Left lung (tissue), 10 donors: ENCODE results near the gene ASS1. TPM values are rescaled to one million over a fixed set of nuclear protein-coding genes. Genes with fewer than 3 reads are reported as not detected.

Source experiments
- ATAC-seq: fragments of 200-7000 bp; cut with Tn5 transposase; one replicate; pipeline ENCODE4 v1.9.1; 2020; ENCODE audit warnings: moderate library complexity
- DNase-seq, 4 donors: peaks; one replicate each; pipeline ENCODE4 v3.0.0-alpha.2; 2013 to 2020
- H3K27ac ChIP-seq, 2 donors: fragments of 200-600 bp; sonication (generic) in 1 of 2; one replicate each; pipeline versions ENCODE4 v1.5.0 to v1.8.0; 2020 to 2021
- H3K27me3 ChIP-seq, 2 donors: fragments of 200-600 bp; sonication (generic) in 1 of 2; one replicate each; pipeline versions ENCODE4 v1.5.0 to v1.8.0; 2020 to 2021
- H3K36me3 ChIP-seq, 2 donors: fragments of 200-600 bp; sonication (generic) in 1 of 2; one replicate each; pipeline versions ENCODE4 v1.5.0 to v1.8.0; 2020 to 2021
- H3K4me1 ChIP-seq, 2 donors: fragments of 200-600 bp; one replicate each; pipeline ENCODE4 v1.8.0; 2021
- H3K4me3 ChIP-seq, 2 donors: fragments of 200-600 bp; sonication (generic) in 1 of 2; one replicate each; pipeline versions ENCODE4 v1.5.0 to v1.8.0; 2020 to 2021; ENCODE audit warnings: mild to moderate bottlenecking in 1 of 2
- H3K9me3 ChIP-seq, 2 donors: fragments of 200-600 bp; sonication (generic) in 1 of 2; one replicate each; pipeline versions ENCODE4 v1.5.0 to v1.8.0; 2020 to 2021
- intact Hi-C, 2 donors: fragments of 100-400 bp; cut with DNase I; formaldehyde crosslinking; loops; one replicate each; pipeline versions ENCODE4 v1.11.2 to v1.14.2; 2022
- polyA plus RNA-seq, 6 donors: library from polyadenylated mRNA; unstranded; fragments of 120-200 nt; gene quantifications; one replicate each; pipeline ENCODE4 v1.2.1, GENCODE V29; 2013; ENCODE audit not compliant: insufficient read length in 6 of 6
- total RNA-seq, 2 donors: library from RNA; stranded (reverse); fragmentation: NEBNext Ultra II Directional; extraction: Animal tissue kit (Norgen Biotek cat#: 25700); gene quantifications; one replicate each; pipeline ENCODE4 v1.2.1, GENCODE V29; 2021
- TF ChIP-seq, protein P1 (sequence below), 2 donors: fragments of 200-600 bp; sonication (generic) in 1 of 2; IDR thresholded peaks; one replicate each; pipeline versions ENCODE4 v1.5.0 to v1.8.0; 2021; ENCODE audit warnings: antibody characterized with exemption in 2 of 2
- donor health status: DM: no; HTN: yes; CAD: no.
- donor health status: DM: no; HTN: no; CAD: no.

ASS1 gene
- total and polyA plus RNA-seq, 8 donors = 11.9 to 99.7 (median 27.8) TPM

DNA sequence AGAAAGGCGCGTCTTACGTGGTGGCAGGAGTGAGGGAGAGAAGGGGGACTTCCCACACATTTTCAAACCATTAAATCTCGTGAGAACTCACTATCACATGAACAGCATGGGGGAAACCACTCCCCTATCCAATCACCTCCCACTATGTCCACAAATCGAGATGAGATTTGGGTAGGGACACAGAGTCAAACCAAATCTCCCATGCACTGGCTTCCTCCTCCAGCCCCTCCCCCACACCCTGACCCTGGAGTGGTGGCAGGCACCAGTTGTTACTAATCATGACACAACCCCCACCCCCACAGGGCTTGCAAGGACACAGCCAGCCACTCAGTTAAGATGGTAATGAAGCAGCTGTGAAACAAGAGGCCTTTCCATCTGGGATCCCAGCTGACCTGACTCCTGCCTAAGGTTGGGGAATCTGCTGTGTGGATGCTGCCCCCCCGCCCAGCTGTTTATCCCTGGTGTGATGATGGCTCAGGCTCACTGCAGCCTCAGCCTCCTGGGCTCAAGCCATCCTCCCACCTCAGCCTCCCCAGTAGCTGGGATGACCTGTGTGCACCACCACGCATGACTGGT lies 77.6 kb downstream of the ASS1 start:
- DNase-seq (no peak), ATAC-seq (no peak)
- Histone ChIP-seq H3K4me1 (no peaks in the 10 kb centered on the region), H3K9me3 (no peaks in the 10 kb centered on the region), H3K4me3 (no peak overlapping the region), H3K27me3 (peaks cover 0 to 47% of the 10 kb centered on the region in 2 donors), H3K27ac (no peak overlapping the region), H3K36me3 (no peaks in the 10 kb centered on the region)
- TF ChIP-seq, protein P1, sequence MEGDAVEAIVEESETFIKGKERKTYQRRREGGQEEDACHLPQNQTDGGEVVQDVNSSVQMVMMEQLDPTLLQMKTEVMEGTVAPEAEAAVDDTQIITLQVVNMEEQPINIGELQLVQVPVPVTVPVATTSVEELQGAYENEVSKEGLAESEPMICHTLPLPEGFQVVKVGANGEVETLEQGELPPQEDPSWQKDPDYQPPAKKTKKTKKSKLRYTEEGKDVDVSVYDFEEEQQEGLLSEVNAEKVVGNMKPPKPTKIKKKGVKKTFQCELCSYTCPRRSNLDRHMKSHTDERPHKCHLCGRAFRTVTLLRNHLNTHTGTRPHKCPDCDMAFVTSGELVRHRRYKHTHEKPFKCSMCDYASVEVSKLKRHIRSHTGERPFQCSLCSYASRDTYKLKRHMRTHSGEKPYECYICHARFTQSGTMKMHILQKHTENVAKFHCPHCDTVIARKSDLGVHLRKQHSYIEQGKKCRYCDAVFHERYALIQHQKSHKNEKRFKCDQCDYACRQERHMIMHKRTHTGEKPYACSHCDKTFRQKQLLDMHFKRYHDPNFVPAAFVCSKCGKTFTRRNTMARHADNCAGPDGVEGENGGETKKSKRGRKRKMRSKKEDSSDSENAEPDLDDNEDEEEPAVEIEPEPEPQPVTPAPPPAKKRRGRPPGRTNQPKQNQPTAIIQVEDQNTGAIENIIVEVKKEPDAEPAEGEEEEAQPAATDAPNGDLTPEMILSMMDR (IDR thresholded peaks at IDR 0.05) = no peak
- intact Hi-C loops = no loop called here

DNA sequence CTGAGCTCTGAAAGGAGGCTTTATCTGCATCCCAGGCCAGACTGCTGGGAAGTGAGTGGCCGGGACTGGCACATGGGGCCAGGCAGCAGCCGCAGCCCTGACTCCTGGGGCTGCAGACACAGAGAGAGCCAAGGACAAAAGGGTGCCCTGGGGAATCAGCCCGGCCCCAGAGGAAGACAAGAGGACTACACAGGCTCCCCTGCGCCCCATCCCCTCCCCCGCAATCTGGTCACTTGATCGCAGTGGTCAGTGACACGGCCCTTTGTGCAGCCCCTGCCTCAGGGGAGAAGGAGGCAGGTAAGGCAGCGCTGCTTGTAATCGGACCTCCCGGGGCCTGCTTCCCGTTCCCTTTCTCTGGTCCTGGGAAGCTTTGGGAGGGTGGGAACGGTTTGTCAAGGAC lies 79.2 kb downstream of the ASS1 start:
- peaks cover 0 to 60% of the 10 kb centered on the region in 2 donors for H3K27me3 ChIP-seq
- H3K9me3 ChIP-seq = no peaks in the 10 kb centered on the region
- ATAC-seq = no peak
- TF ChIP-seq, protein P1 (IDR thresholded peaks at IDR 0.05) = no peak
- no peaks in the 10 kb centered on the region for H3K36me3 ChIP-seq
- no peaks in the 10 kb centered on the region for H3K4me1 ChIP-seq
- no peak overlapping the region for H3K4me3 ChIP-seq
- H3K27ac ChIP-seq = no peak overlapping the region
- no peak for DNase-seq
- intact Hi-C loops = no loop called here

DNA sequence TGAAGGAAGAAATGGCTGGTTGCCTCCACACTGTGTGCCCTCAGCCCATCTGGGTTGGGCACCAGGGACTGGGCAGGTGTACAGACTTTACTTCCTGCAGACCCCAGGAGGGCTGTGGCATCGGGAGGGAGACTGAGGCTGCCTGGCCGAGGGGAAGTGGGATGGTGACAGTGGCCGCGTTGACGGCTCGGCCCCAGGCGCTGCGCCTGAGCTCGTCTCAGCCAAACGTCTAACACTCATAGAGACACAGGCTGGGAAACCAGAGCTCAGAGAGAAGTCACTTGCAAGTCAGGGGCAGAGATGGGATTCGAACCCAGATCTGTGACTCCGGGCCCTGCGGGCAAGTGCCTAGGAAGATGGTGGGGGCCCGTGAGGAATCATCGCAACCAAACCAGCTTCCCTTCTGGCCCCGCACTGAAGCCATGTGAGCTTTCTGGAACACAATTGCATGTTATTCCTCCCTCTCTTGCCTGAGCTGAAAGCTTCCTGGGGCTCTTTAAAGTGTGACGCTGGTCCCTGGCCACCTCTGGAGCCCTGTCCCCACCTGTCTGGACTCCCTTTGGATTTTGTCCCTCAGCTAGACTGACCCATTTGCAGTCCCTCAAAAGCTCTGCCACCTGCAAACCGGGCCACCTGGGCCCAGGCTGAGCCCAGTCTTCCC lies 81.6 kb downstream of the ASS1 start:
- no peak overlapping the region for H3K27ac ChIP-seq
- no peaks in the 10 kb centered on the region for H3K4me1 ChIP-seq
- no peaks in the 10 kb centered on the region for H3K36me3 ChIP-seq
- intact Hi-C loops = no loop called here
- DNase-seq (no peak), ATAC-seq (no peak)
- peaks cover 0 to 60% of the 10 kb centered on the region in 2 donors for H3K27me3 ChIP-seq
- no peak overlapping the region for H3K4me3 ChIP-seq
- H3K9me3 ChIP-seq = no peaks in the 10 kb centered on the region
- TF ChIP-seq, protein P1 (IDR thresholded peaks at IDR 0.05) = no peak

DNA sequence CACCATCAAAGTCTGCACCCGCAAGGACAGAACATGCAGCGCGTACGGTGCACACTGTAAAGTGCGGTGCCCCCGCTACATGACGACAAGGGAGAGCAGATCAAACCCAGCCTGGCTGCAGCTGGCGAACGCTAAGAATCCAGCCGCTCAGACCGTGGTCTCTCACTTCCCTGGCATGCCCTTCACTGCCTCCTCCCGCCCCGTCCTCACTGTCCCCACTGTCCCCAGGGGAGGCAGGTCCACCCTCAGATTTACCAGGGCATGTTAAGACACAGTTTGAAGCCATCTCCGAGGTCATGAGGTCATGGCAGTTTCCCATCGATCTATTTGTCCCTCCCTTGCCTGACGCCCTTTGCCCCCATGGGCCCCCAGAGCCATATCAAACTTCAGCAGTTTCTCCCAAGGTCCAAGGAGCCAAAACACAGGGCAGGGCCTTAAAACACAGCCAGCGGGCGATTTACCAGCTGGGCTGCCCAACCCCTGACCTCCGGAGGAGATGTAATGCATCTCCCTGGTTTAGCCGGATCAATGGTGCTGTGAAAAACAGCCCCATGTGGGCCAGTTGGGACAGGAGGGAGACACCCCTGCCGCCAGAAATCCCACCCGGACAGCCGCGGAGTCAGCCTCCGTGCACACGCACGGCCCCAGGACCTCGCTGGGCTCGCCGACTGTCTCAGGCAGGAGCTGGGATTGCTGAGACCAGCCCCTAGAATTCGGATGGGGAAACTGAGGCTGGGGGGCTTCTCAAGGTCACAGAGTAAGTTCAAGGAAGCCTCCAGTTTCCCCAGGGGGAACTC lies 82.3 kb downstream of the ASS1 start:
- Histone ChIP-seq H3K9me3 (no peaks in the 10 kb centered on the region), H3K4me1 (no peaks in the 10 kb centered on the region), H3K36me3 (no peaks in the 10 kb centered on the region), H3K27me3 (peaks cover 0 to 60% of the 10 kb centered on the region in 2 donors), H3K4me3 (no peak overlapping the region), H3K27ac (no peak overlapping the region)
- intact Hi-C loops = no loop called here
- DNase-seq (no peak), ATAC-seq (no peak)
- TF ChIP-seq, protein P1 (IDR thresholded peaks at IDR 0.05) = no peak

DNA sequence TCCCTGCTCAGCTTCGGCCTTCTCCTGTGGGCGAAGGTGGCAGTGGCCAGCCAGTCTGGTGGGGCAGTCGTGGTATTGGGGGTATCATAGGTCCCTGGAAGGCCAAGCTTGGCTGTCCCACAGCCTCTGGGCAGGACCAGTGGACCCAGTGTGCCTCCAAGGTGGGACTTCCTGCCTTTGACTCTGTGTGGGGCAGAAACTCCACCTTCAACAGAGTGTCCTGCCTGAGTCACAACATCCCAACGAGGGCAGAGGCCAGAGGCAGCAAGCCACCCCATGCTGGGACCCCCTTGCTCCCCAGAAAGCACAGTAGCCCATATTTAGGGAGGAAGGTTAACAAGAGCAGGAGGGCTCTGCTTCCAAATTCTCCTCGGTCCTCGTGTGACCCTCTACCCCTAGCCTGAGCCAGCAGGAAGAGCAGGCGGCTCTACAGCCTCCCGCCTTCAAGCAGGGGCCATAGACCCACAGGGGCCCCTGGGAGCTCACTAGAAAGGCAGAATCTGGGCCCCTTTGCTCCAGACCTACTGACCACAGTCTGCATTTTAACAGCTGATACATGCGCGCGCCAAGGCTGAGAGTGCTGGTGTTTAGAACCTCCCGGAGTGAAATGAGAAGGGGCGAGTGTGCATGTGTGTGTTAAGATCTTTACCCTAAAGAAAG lies 83.0 kb downstream of the ASS1 start:
- intact Hi-C loops = no loop called here
- Histone ChIP-seq H3K27me3 (peaks cover 0 to 57% of the 10 kb centered on the region in 2 donors), H3K36me3 (no peaks in the 10 kb centered on the region), H3K9me3 (no peaks in the 10 kb centered on the region), H3K4me1 (no peaks in the 10 kb centered on the region), H3K4me3 (no peak overlapping the region), H3K27ac (no peak overlapping the region)
- no peak for DNase-seq
- no peak for ATAC-seq
- TF ChIP-seq, protein P1 (IDR thresholded peaks at IDR 0.05) = no peak
